GM18508 (cell line): ENCODE measurements around the gene SP110.
A peak's percentile ranks its signal among the peaks of the same experiment; 100 is the strongest.
"Not testable (repeated sequence)": the region's sequence is repeated elsewhere in the genome, so short reads cannot be mapped to it uniquely, and the experiment has no call there.

Experiments
- ATAC-seq: cut with Tn5 transposase; IDR thresholded peaks from one replicate; pipeline ENCODE4 v1.9.1; 2021; ENCODE audit warnings: moderate number of reproducible peaks; ENCODE audit not compliant: insufficient read depth, unreplicated experiment

The SP110 gene

DNA sequence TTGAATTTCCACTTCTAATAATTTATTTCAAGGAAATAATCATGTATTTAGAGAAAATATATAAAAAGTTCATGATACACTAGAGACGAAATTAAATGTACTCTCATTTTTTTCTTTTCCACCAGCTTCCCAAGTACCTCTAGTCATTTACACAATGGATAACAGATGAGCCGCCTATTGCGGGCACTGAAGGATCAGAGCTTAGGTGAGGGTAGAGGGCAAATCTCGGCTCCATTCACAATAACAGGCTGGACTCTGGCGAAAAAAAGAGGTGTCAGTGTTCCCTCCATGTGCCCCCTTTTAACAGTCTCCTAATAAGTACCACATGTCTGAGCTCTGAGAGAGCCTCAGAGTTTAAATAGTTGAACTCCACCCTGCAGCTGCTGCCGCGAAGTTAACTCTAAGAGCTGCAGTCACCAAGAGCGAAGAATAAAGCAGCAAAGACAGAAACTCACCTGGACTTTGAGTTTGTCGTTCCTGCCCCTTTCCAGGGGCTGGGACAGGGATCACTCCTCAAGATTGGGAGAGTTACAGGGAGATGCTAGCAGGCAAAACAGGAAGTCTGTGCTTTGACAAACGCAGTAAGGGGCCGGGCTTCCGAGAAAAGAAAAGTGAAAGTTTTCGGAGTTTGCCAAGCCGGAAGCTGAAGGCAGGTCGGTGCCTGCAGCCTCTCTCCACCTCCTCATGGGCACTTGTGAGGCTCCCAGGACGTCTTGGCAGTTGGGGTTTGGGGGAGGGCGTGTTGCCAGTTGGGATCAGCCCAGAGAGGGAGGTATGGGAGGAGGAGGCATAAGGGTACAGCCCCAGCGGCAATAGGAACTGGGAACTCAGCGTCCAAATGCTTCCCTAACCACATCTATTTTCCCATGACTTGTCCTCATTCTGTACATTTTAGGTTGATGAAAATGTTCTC lies at the start of gene SP110:
SP110 (minus strand) TSS at position 566 of the 913 bp plus-strand sequence. CDS start 3,057 bp downstream, outside the sequence.
- peak; percentile 40 for ATAC-seq

DNA sequence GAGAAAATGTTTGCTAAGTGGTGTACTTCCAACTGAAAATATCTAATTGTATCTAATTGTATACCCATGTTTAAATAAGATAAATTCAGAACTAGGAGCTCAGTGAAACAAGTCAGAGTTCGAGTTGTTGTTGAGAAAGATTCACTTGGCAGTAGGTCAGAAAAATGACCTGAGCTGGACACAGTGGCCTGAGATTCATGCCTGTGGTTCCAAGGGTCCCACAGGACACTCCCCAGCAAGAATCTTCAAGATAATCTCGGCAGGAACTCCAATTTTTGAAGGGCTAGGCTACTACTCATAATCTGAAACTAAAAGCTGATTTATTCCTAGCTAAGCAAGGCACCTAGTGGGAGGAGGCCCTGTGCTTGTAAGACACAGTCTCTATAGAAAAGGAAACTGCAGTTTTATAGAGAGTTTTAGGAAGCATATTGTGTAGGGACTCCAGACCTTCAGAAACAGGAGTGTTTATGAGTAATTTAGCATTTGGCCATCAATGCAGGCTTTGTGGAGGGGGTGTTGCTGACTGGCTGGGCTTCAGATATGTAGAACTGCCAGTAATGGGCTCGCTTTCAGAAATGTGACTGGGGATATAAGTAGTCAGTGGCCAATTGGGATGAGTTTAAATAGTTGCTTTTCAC lies 48.9 kb upstream of the SP110 start:
- ATAC-seq: peak; percentile 44

DNA sequence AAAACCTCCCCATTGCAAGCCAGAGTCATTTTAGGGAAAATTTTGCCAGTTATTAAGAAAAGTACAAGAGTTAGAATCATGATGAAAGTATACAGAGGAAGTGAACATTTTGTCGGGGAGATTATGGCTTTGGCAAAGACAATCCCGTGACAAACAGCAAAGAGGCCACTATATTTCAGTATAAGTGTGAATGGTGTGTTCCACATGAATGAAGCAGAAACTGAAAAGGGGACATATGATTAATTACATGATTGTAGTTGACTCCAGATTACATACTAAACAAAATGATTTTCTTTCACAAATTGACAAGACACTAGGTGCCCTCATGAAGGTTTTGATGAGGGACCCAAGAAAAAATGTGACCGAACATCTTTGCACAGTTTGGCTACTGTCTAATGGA lies 47.8 kb upstream of the SP110 start:
- peak; percentile 50 for ATAC-seq

DNA sequence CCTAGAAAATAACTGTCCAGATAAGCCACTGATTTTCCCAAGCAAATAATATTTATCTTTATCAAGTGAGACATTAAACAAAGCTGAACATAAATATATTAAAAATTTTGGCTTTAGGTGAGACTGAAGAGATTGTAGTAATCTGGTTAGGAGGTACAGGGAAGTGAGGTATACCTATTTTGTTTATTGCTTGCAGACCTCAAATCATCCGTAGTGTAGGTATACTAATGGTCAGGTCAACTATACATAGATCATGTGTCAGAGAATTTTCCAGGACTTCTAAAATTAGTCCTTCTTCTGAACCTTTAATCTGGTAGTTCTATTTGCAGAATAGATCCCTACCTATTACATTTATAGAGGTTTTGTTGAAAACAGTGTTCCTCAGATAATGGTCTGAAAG lies 47.3 kb upstream of the SP110 start:
- peak; percentile 5 for ATAC-seq

DNA sequence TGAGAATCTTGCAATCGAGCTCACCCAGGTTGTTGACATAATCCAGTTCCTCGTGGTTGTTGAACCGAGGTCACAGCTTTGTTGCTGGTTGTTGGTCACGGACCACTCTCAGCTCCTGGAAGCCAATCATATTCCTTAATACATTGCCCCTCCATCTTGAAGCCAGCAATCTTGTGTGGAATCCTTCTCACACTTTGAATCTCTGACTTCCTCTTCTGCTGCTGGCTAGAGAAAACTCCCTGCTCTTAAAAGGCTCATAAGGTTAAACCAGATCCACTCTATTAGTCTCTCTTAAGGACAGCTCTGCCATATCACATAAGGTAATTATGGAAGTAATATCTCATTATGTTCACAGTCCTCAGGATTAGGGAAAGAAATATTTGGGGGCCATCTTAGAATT lies 46.9 kb upstream of the SP110 start:
- ATAC-seq: no peak

DNA sequence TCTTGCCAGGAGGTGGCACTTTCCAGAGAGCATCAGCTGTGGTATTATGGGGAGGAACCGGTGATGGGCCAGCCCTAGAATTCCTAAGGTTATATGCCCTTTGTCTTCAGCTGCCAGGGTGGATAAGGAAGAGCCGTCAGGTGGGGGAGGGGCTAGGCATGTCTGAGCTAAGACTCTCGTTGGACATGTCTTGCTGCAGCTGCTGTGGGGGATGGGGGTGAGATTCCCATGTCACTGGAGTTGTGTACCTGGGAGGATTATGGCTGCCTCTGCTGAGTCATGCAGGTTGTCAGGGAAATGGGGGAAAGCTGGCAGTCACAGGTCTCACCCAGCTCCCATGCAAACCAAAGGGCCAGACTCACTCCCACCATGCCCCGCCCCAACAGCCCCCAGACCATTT lies 45.2 kb upstream of the SP110 start:
- not testable (repeated sequence) for ATAC-seq

DNA sequence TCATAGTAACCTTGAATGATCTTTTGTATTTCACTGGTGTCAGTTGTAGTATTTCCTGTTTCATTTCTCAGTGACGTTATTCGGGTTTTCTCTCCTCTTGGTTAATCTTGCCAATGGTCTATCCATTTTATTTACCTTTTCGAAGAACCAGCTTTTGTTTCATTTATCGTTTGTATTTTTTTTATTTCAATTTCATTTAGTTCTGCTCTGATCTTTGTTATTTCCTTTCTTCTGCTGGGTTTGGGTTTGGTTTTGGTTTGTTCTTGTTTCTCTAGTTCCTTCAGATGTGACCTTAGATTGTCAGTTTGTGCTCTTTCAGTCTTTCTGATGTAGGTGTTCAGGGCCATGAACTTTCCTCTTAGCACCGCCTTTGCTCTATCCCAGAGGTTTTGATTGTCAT lies 42.5 kb upstream of the SP110 start:
- ATAC-seq: no peak

DNA sequence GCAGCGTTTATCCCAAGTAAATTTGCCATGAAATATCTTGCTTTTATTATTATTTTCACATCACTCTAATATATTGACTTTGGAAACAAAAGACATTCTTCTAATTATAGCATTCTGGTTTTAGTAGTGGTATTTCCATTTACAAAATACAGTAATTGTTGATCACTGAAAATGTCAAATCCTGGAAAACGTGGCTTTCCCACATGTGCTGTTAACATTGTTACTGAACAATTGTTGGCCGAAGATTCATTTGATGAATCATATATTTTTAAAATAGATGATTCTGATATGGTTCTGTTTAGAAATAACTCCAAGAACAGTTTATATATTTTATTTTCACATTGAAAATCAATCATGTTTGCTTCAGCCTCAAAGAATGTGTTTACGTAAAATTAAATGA lies 38.7 kb upstream of the SP110 start:
- no peak for ATAC-seq

DNA sequence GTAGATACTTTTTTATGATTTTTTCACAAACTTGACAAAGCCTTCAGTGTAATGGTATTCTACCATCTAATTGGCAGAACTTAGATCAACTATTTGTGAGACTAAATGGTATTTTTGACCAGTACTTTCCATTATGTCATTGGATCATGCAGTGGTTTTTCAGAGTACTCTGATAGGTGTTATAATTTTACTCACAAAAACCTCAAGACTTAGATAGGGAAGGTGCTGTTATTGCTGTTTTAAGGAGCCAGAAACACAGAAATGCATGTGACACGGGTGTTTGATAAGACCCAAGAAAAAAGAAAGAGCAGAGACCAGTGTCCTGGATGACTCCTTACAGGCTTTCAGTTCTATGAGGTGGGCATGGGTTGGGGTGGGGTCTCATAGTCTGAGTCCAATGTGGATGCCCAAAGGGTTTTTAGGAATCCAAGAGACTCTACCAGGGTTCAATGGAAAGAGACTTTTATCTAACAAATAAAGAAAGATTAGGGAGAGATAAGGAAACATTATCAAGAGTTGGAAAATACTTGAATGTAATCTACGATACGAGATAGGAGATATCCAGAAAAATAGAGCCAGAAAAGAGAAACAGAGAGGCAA lies 37.0 kb upstream of the SP110 start:
- no peak for ATAC-seq

DNA sequence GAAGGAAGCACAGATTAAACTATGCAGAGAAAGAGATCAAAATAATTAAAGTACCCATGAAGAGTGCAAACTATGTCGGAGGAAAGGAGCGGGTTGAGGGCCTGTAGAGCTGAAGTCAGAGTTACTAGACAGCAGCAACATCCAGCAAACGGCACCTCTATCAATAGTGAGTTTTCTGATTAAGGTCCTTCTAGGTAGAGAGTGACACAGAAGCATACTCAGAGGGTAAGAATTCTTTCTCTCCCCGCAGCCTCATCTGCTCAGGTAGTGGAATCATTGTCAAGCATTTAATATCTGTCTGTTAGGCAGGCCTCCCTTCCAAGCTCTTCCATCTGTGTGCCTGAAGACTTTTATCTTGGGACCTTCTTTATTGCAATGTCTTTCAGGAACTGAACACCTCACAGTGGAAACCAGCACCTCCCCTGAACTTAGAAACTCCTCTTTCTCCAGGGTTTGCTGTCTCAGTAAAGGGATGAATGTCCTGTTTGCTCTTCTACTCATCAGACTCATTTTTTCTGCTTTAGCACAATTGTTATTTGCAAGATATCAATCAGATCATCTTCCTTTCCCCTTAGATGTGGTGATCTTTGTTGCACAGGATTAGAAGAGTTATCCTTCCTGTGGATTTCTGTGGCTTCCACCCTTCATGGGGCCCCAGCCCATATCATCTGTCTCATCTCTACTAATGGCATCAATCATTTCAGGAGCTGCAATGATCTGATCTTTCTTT lies 34.5 kb upstream of the SP110 start:
- no peak for ATAC-seq

DNA sequence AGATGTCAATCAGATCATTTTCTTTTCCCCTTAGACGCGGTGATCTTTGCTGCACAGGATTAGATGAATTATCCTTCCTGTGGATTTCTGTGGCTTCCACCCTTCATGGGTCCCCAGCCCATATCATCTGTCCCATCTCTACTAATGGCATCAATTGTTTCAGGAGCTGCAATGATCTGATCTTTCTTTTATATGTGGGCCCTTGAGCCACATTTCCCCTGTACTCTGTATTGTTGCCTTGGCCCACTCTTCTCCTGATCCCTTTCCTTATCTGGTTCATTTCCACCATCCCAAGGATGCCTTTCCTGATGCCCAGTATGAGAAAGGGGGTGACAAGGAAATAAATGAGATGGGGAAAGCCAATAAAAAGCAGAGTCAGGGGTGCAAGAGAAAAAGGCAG lies 30.4 kb upstream of the SP110 start:
- no peak for ATAC-seq

DNA sequence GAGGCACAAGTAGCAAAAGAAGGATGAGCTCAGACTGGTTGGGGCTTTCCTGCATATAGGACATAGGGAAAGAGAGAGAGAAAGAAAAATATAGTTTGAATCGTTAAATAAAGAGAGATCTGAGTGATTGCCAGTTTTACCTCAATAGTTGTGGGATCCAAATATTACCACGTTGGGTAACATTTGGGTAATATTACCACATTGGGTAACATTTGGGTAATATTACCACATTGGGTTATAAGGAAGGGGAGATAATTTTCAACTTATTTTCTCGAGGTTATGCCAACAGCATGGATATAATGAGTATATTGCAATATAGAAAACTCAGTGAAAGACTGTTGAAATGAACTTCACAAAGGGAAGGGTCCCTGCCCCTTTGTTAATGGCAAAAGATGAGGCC lies 26.4 kb upstream of the SP110 start:
- no peak for ATAC-seq

DNA sequence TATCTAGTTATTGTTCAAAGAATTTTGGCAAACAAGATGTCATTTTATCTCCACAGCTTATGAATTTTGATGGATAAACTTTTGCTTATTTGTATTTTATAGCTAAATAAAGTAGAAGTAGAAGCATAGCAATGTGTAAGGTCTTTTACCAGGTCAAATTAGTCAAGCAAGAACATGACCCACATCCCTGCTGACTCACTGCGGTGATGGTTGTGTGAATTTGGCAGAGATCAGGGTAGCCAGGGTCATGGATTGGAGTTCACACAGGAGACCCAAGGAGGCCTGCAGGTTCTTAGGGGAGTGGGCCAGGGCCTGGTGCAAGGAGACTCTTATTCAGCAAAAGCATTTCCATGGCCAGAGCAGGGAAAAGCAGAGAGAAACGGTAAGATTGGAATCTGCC lies 24.4 kb upstream of the SP110 start:
- no peak for ATAC-seq

DNA sequence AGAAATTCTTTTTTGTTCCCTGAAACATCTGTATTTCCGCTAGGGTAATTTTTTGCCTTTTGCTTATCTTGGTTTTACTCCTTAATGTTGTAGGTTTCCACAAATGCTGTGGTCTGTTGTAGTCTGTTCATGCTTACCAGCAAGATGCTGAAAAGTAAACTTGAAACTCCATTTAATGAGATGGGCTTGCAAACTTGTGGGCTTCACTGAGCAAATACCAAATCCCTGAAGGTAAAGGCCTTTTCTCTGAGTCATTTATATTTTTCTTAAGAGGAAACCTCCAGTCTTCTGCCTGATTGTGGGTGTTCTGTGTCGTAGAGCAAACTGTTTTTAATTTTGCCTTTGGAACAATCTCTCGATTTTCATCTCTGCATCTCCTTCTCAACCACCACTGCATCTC lies 15.1 kb upstream of the SP110 start:
- ATAC-seq: peak; percentile 43

DNA sequence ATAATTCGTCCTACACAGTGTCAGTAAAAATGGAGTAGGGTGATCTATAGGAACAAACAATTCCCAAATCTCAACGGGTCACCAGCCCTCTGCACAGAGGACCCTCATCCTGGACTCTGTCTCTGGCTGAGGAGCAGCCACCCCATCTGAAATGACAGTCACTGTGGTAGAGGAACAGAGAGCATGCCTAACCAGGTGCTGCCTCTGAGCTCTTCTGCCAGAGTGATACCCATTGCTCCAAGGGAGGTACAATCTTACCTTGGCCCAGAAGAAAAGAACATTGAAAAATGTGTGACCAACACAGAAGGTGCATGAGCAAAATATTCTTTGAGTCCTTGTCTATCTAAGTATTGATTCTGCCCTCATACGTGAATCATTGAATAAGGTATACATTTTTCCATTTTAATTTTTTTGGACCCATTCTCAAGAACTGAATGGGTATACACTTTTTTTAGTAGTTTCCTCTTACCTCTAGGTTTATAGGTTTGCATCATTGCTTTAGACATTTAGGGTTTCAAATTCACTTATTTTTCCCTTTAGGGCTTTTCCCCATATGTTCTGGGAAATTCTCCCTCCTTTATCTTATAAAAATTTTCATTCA lies 14.4 kb upstream of the SP110 start:
- no peak for ATAC-seq

DNA sequence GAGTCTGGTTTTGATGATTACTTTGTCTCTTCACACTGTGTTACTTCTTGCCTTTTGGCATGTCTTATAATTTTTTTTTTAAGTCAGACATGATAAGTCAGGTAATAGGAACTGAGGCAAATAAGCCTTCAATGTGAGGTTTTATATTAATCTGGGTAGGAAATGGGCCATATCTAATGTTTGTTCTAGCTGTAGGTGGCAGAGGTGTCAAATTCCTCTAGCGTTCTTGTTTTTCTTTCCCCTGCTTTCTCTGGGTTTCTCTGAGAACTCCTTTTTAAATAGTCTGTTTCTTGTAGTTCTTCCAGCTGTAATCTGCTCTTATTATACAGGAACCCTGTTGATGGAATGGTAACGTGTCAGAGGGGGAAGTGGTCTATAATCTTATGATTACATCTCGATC lies 11.5 kb upstream of the SP110 start:
- ATAC-seq: no peak

DNA sequence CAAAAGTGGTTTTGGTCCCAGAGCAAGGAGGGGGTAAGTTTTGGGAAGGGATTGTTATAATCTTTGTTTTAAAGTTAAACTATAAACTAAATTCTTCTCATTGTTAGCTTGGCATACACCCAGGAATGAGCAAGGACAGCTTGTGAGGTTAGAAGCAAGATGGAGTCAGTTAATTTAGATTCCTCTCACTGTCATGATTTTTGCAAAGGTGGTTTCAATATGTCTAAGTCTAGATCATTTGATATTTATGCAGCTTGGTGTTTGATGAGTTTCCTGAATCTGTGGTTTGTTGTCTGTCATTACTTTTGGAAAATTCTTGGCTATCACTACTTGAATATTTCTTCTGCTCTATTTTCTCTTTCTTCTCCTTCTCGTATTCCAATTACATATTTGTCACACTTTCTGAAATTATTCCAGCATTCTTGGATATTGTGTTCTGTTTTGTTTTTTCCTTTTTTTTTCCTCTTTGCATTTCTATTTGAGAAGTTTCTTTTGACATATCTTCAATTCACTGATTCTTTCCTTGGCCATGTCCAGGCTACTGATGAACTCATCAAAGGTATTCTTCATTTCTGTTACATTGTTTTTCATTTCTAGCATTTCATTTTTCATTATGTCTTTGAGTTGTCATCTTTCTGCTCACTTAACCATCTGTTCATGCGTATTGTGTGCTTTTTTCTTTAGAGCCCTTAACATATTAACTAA lies 10.9 kb upstream of the SP110 start:
- no peak for ATAC-seq

DNA sequence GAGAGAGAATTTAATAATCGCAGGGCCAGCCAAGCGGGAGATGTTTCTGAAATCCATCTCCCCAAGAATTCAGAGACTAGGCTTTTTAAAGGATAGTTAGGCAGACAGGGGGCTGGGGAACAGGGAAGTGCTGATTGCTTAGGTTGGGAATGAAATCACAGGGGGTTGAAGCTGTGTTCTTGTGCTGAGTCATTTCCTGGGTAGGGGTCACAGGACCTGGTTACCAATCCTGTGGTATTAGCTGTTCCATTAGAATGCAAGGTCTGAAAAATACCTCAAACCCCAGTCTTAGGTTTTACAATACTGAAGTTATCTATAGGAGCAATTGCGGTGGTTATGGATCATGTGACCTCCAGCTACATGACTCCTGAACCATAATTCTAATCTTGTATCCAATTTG lies 10.3 kb upstream of the SP110 start:
- ATAC-seq: no peak

DNA sequence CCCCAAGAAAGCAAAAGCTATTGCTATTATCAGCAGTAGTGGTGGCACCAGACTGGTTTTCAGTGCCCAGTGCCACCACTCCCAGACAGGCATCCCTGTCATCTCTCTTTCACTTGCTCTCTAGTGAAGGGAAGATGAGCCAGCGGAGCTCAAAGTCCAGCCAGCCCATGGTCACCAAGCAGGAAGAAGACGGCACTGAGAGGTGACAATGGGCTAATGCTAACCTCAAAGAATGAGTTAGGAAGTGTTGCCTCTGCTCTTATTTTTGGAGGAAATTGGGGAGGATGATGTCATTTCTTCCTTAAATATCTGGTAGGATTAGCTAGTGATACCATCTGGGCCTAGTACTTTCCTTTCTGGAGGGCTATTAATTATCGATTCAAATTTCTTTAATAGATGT lies 7.4 kb upstream of the SP110 start:
- ATAC-seq: no peak

DNA sequence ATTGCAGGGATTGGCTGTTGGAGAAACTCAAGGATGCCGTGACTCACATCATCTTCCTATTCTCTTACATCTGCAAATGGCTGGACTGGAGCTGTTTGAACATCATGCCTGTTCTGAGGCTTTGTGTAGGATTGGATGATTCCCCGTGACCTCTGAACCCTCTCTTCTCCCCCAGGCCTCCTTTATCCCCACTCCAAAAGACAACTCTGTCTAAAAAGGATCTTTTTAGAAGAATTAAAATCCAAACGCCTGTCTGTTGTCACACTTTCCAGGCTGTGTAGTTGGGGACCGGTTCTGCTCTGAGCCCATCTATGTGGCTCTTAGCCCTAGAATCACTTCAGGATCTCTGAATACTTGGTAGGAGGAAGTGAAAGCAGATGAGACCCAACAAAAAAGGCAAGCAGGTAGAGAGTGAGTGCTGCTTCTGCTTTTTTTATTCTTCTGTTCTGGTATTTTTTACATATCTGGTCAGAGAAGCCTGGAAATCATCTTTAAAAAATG lies 6.3 kb upstream of the SP110 start:
- peak; percentile 51 for ATAC-seq
